Measurements from ENCODE around the gene PTPRM. TPM values are rescaled to one million over a fixed set of nuclear protein-coding genes. Genes with fewer than 3 reads are reported as not detected.

Gene PTPRM
- polyA plus RNA-seq, 3 donors = 0.04 to 2.1 (median 0.66) TPM

GRCh38 chr18:8174771-8175170 lies 607.7 kb downstream of the PTPRM start:
- WGBS (ENCODE audit: insufficient coverage) = 86% methylated on average over 1 of the region's 2 CpGs
- Mint-ChIP-seq H3K9me3 (peaks cover 2 to 8% (median 4%) of the 10 kb centered on the region in 7 donors), H3K27me3 (ENCODE audit: low read depth in 3 of 3) (no peaks in the 10 kb centered on the region), H3K4me1 (no peaks in the 10 kb centered on the region), H3K4me3 (no peak overlapping the region), H3K27ac (no peak overlapping the region), H3K36me3 (no peaks in the 10 kb centered on the region)
- Histone ChIP-seq H3K79me2 (ENCODE audit: insufficient read depth, low read length) (no peaks in the 10 kb centered on the region), H3K4me1 (ENCODE audit: control insufficient read depth in 1 of 2, insufficient read depth in 2 of 2, low read length in 2 of 2) (no peaks in the 10 kb centered on the region), H2AFZ (ENCODE audit: insufficient read depth, low read depth, low read length, poor library complexity, severe bottlenecking) (no peak overlapping the region), H3K9ac (ENCODE audit: insufficient read depth, low read length, poor library complexity, severe bottlenecking) (no peak overlapping the region), H3K4me2 (replicated peaks; ENCODE audit: extremely low read depth, low read length, poor library complexity, severe bottlenecking) (no peak overlapping the region), H3K36me3 (replicated peaks in 1 of 2; ENCODE audit: control insufficient read depth in 1 of 2, insufficient read depth in 2 of 2, low read length in 2 of 2) (no peaks in the 10 kb centered on the region), H3K4me3 (replicated peaks in 1 of 3; ENCODE audit: low read depth in 2 of 3, low read length in 3 of 3) (no peak overlapping the region), H3K9me3 (replicated peaks in 1 of 2; ENCODE audit: control insufficient read depth in 1 of 2, insufficient read depth in 1 of 2, low read length in 2 of 2) (no peaks in the 10 kb centered on the region), H3K27ac (ENCODE audit: low read depth in 1 of 2, low read length in 2 of 2) (no peak overlapping the region), H3K27me3 (ENCODE audit: control insufficient read depth in 2 of 2, insufficient read depth in 2 of 2, low read length in 2 of 2) (no peaks in the 10 kb centered on the region), H4K20me1 (ENCODE audit: insufficient read depth, low read length) (no peaks in the 10 kb centered on the region)
- no peak for DNase-seq
- intact Hi-C loops (cut with micrococcal nuclease) = no loop called here
- TF ChIP-seq CTCF (IDR thresholded peaks at IDR 0.05) = no peak

GRCh38 chr18:8175501-8176061 lies 608.5 kb downstream of the PTPRM start:
- Mint-ChIP-seq H3K4me1 (no peaks in the 10 kb centered on the region), H3K27me3 (ENCODE audit: low read depth in 3 of 3) (peaks cover 0 to 2% (median 0%) of the 10 kb centered on the region in 3 donors), H3K27ac (no peak overlapping the region), H3K9me3 (peaks cover 3 to 15% (median 8%) of the 10 kb centered on the region in 7 donors), H3K4me3 (no peak overlapping the region), H3K36me3 (no peaks in the 10 kb centered on the region)
- TF ChIP-seq CTCF (IDR thresholded peaks at IDR 0.05) = no peak
- H3K4me1 ChIP-seq (ENCODE audit: control insufficient read depth in 1 of 2, insufficient read depth in 2 of 2, low read length in 2 of 2) = no peaks in the 10 kb centered on the region
- no peak for DNase-seq
- 100% methylated on average over 3 of the region's 7 CpGs for WGBS (ENCODE audit: insufficient coverage)
- no peaks in the 10 kb centered on the region for H3K36me3 ChIP-seq (replicated peaks in 1 of 2; ENCODE audit: control insufficient read depth in 1 of 2, insufficient read depth in 2 of 2, low read length in 2 of 2)
- H3K79me2 ChIP-seq (ENCODE audit: insufficient read depth, low read length) = no peaks in the 10 kb centered on the region
- no peak overlapping the region for H3K4me2 ChIP-seq (replicated peaks; ENCODE audit: extremely low read depth, low read length, poor library complexity, severe bottlenecking)
- peaks cover 0 to 3% of the 10 kb centered on the region in 2 donors for H3K9me3 ChIP-seq (replicated peaks in 1 of 2; ENCODE audit: control insufficient read depth in 1 of 2, insufficient read depth in 1 of 2, low read length in 2 of 2)
- no peaks in the 10 kb centered on the region for H4K20me1 ChIP-seq (ENCODE audit: insufficient read depth, low read length)
- no peak overlapping the region for H2AFZ ChIP-seq (ENCODE audit: insufficient read depth, low read depth, low read length, poor library complexity, severe bottlenecking)
- H3K27ac ChIP-seq (ENCODE audit: low read depth in 1 of 2, low read length in 2 of 2) = no peak overlapping the region
- no peaks in the 10 kb centered on the region for H3K27me3 ChIP-seq (ENCODE audit: control insufficient read depth in 2 of 2, insufficient read depth in 2 of 2, low read length in 2 of 2)
- no peak overlapping the region for H3K9ac ChIP-seq (ENCODE audit: insufficient read depth, low read length, poor library complexity, severe bottlenecking)
- intact Hi-C loops (cut with micrococcal nuclease) = no loop called here
- H3K4me3 ChIP-seq (replicated peaks in 1 of 3; ENCODE audit: low read depth in 2 of 3, low read length in 3 of 3) = no peak overlapping the region
